Esophagus muscularis mucosa (tissue), 4 donors: ENCODE data around the gene MACROD2. TPM values are rescaled to one million over a fixed set of nuclear protein-coding genes. Genes with fewer than 3 reads are reported as not detected.

Experiments used
- DNase-seq: peaks from one replicate; pipeline ENCODE4 v3.0.0-alpha.2; 2017; ENCODE audit errors: extremely low spot score
- H3K27ac ChIP-seq, 4 donors: fragments of 200-600 bp; sonication (generic); replicated peaks in 1 of 4; 1 replicate in 3 of 4; 2 replicates in 1 of 4; pipeline ENCODE4 v1.5.1; 2016 to 2019; ENCODE audit warnings: mild to moderate bottlenecking in 1 of 4
- H3K27me3 ChIP-seq, 4 donors: fragments of 200-600 bp; sonication (generic); one replicate each; pipeline versions ENCODE4 v1.5.1 to v1.6.0; 2016 to 2019
- H3K36me3 ChIP-seq, 4 donors: fragments of 200-600 bp; sonication (generic); one replicate each; pipeline ENCODE4 v1.5.1; 2016 to 2019
- H3K4me1 ChIP-seq, 4 donors: fragments of 200-600 bp; sonication (generic); one replicate each; pipeline ENCODE4 v1.5.1; 2016 to 2019
- H3K4me3 ChIP-seq, 4 donors: fragments of 200-600 bp; sonication (generic); 1 replicate in 2 of 4; 2 replicates in 2 of 4; pipeline ENCODE4 v1.5.1; 2016 to 2019; ENCODE audit warnings: mild to moderate bottlenecking in 4 of 4, moderate library complexity in 1 of 4
- H3K9me3 ChIP-seq, 4 donors: fragments of 200-600 bp; sonication (generic); 1 replicate in 3 of 4; 2 replicates in 1 of 4; pipeline ENCODE4 v1.5.1; 2016 to 2019
- CTCF ChIP-seq, 3 experiments: fragments of 200-600 bp in 2 of 3; fragments of 450-650 bp in 1 of 3; sonication (generic) in 2 of 3; IDR thresholded peaks; one replicate each; pipeline ENCODE4 v1.5.1; 2017 to 2019; ENCODE audit warnings: antibody characterized with exemption in 3 of 3, mild to moderate bottlenecking in 2 of 3, moderate library complexity in 1 of 3
- EP300 ChIP-seq: sonication (generic); formaldehyde crosslinking; IDR thresholded peaks from one replicate; pipeline ENCODE4 v1.6.1; 2017; ENCODE audit warnings: antibody characterized with exemption
- POLR2A ChIP-seq: fragments of 450-650 bp; IDR thresholded peaks from one replicate; pipeline ENCODE4 v1.6.1; 2017; ENCODE audit warnings: antibody characterized with exemption, moderate library complexity, mild to moderate bottlenecking, low read depth
- POLR2AphosphoS5 ChIP-seq, 2 donors: sonication (generic); formaldehyde crosslinking; IDR thresholded peaks; one replicate each; pipeline ENCODE4 v1.6.1; 2017; ENCODE audit warnings: antibody characterized with exemption in 2 of 2
- WGBS: methylation state at CpG from one replicate; pipeline ENCODE4 v1.1.5; 2018; 5-methylcytosine and 5-hydroxymethylcytosine counted together
- intact Hi-C: fragments of 100-400 bp; cut with DNase I; formaldehyde crosslinking; loops from one replicate; pipeline ENCODE4 v1.15.1; 2023
- total RNA-seq, 4 donors: library from RNA; depleted of rRNA; stranded (reverse); fragments of >200 nt; gene quantifications; one replicate each; pipeline versions ENCODE4 v1.1.0 to v1.2.1, GENCODE V29; 2016

The MACROD2 gene
- total RNA-seq, 4 donors from 2014 or later: 1.4 to 3.6 (median 2.6) TPM

DNA sequence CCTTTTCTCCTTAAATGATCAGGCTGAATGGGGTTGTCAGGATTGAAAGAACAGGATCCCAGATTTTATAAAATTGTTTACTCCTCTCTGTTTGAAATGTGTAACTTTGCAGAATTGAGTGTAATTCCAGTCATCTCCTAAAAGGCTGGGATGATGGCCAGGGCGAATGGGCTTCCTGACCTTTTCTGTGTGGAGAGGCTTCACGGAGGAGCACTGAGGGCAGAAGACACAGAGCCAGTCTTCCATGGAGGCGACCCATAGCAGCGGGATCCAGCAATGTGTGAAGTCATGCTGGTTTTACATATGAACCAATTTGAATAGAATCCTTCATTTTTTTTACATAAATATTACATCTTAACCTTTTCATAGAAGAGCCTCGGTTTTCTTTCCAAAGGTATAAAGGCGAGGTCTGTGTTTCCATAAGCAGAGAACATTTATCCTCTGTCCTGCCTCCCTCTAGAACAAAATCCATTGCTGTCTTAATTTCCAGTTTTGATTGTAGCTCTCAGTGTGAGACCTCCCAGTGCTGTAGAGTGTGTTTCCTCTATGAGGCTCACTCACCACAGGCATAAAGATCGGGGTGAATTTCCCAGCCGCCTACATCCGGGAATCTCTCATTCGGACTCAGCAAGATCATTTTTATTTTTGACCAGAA is 711.8 kb downstream of the MACROD2 start:
- no peaks in the 10 kb centered on the region for H3K36me3 ChIP-seq
- no peak overlapping the region for H3K27ac ChIP-seq
- H3K27me3 ChIP-seq: no peaks in the 10 kb centered on the region
- H3K4me3 ChIP-seq: no peak overlapping the region
- intact Hi-C loops: no loop called here
- no peak for DNase-seq
- no peak for TF ChIP-seq POLR2A
- no peak for TF ChIP-seq POLR2AphosphoS5 (IDR thresholded peaks at IDR 0.05)
- TF ChIP-seq CTCF (IDR thresholded peaks at IDR 0.05): no peak
- no peak for TF ChIP-seq EP300
- H3K9me3 ChIP-seq: no peaks in the 10 kb centered on the region
- 85% methylated on average over 10 of the region's 10 CpGs for WGBS
- peaks cover 0 to 6% (median 4%) of the 10 kb centered on the region in 4 donors for H3K4me1 ChIP-seq

- no peak overlapping the region for H3K27ac ChIP-seq
- no peak overlapping the region for H3K4me3 ChIP-seq
- TF ChIP-seq CTCF (IDR thresholded peaks at IDR 0.05) (no peak), POLR2AphosphoS5 (IDR thresholded peaks at IDR 0.05) (no peak), POLR2A (no peak), EP300 (no peak)
- peaks cover 0 to 15% (median 11%) of the 10 kb centered on the region in 4 donors for H3K4me1 ChIP-seq
- no peaks in the 10 kb centered on the region for H3K27me3 ChIP-seq
- intact Hi-C loops: no loop called here
- WGBS: 75% methylated on average over 2 of the region's 2 CpGs
- no peaks in the 10 kb centered on the region for H3K36me3 ChIP-seq
- DNase-seq: no peak
- no peaks in the 10 kb centered on the region for H3K9me3 ChIP-seq
Observed at GRCh38 chr20:14707865-14708596, 712.7 kb downstream of the MACROD2 start.

- no peak for DNase-seq
- peaks cover 0 to 15% (median 11%) of the 10 kb centered on the region in 4 donors for H3K4me1 ChIP-seq
- intact Hi-C loops: no loop called here
- no peak overlapping the region for H3K27ac ChIP-seq
- TF ChIP-seq CTCF (IDR thresholded peaks at IDR 0.05): no peak
- no peak for TF ChIP-seq EP300
- no peak for TF ChIP-seq POLR2A
- TF ChIP-seq POLR2AphosphoS5 (IDR thresholded peaks at IDR 0.05): no peak
- no peaks in the 10 kb centered on the region for H3K27me3 ChIP-seq
- H3K9me3 ChIP-seq: no peaks in the 10 kb centered on the region
- 66% methylated on average over 2 of the region's 2 CpGs for WGBS
- no peaks in the 10 kb centered on the region for H3K36me3 ChIP-seq
- H3K4me3 ChIP-seq: no peak overlapping the region
Observed at GRCh38 chr20:14709439-14709838, 714.1 kb downstream of the MACROD2 start.

GRCh38 chr20:14710951-14711350 is 715.6 kb downstream of the MACROD2 start:
- Histone ChIP-seq H3K27me3 (no peaks in the 10 kb centered on the region), H3K9me3 (no peaks in the 10 kb centered on the region), H3K4me3 (no peak overlapping the region), H3K27ac (no peak overlapping the region), H3K36me3 (no peaks in the 10 kb centered on the region), H3K4me1 (peaks cover 0 to 15% (median 11%) of the 10 kb centered on the region in 4 donors)
- 98% methylated on average over 2 of the region's 2 CpGs for WGBS
- TF ChIP-seq POLR2A (no peak), EP300 (no peak), POLR2AphosphoS5 (IDR thresholded peaks at IDR 0.05) (no peak), CTCF (IDR thresholded peaks at IDR 0.05) (no peak)
- intact Hi-C loops: no loop called here
- no peak for DNase-seq
